CD14-positive monocyte (primary cell): Measurements from ENCODE around the gene TARS3. TPM values are rescaled to one million over a fixed set of nuclear protein-coding genes. Genes with fewer than 3 reads are reported as not detected.

Source experiments
- DNase-seq, 3 donors: peaks; one replicate each; pipeline ENCODE4 v3.0.0-alpha.2; 2011 to 2022
- H2AFZ ChIP-seq: 2 replicates; pipeline ENCODE4 v1.6.0; 2012; ENCODE audit warnings: mild to moderate bottlenecking, low read depth, low read length, inconsistent platforms; ENCODE audit not compliant: insufficient read depth, poor library complexity, severe bottlenecking
- H3K27ac ChIP-seq, 2 donors: 1 replicate in 1 of 2; 2 replicates in 1 of 2; pipeline ENCODE4 v1.5.1; 2012 to 2013; ENCODE audit warnings: low read length in 2 of 2, control low read depth in 1 of 2, inconsistent platforms in 1 of 2, low read depth in 1 of 2, mild to moderate bottlenecking in 1 of 2
- H3K27me3 ChIP-seq, 2 donors: one replicate each; pipeline versions ENCODE4 v1.6.0 to v1.6.1; 2011 to 2013; ENCODE audit warnings: low read length in 2 of 2; ENCODE audit not compliant: control insufficient read depth in 2 of 2, insufficient read depth in 2 of 2
- H3K36me3 ChIP-seq, 2 donors: replicated peaks in 1 of 2; 1 replicate in 1 of 2; 2 replicates in 1 of 2; pipeline versions ENCODE4 v1.5.1 to v1.6.1; 2012 to 2013; ENCODE audit warnings: low read length in 2 of 2, control low read depth in 1 of 2, inconsistent platforms in 1 of 2, mild to moderate bottlenecking in 1 of 2; ENCODE audit not compliant: insufficient read depth in 2 of 2, control insufficient read depth in 1 of 2
- H3K4me1 ChIP-seq, 2 donors: 1 replicate in 1 of 2; 2 replicates in 1 of 2; pipeline versions ENCODE4 v1.5.1 to v1.6.1; 2012 to 2013; ENCODE audit warnings: low read length in 2 of 2, control low read depth in 1 of 2, inconsistent platforms in 1 of 2, mild to moderate bottlenecking in 1 of 2, moderate library complexity in 1 of 2; ENCODE audit not compliant: insufficient read depth in 2 of 2, control insufficient read depth in 1 of 2
- H3K4me2 ChIP-seq: replicated peaks from 2 replicates; pipeline ENCODE3; 2012; ENCODE audit warnings: low read length, moderate library complexity, mild to moderate bottlenecking; ENCODE audit not compliant: poor library complexity, severe bottlenecking; ENCODE audit errors: extremely low read depth
- H3K4me3 ChIP-seq, 3 experiments: fragments of 200-600 bp in 1 of 3; sonication (generic) in 1 of 3; replicated peaks in 1 of 3; 1 replicate in 2 of 3; 2 replicates in 1 of 3; pipeline ENCODE4 v1.5.1; 2011 to 2013; ENCODE audit warnings: low read length in 3 of 3, mild to moderate bottlenecking in 3 of 3, control low read depth in 2 of 3, low read depth in 2 of 3, inconsistent platforms in 1 of 3, moderate library complexity in 1 of 3
- H3K79me2 ChIP-seq: 2 replicates; pipeline ENCODE4 v1.6.0; 2012; ENCODE audit warnings: mild to moderate bottlenecking, control low read depth, inconsistent platforms, low read length, moderate library complexity; ENCODE audit not compliant: insufficient read depth
- H3K9ac ChIP-seq: 2 replicates; pipeline ENCODE4 v1.6.0; 2017; ENCODE audit warnings: low read length, mild to moderate bottlenecking; ENCODE audit not compliant: insufficient read depth, poor library complexity, severe bottlenecking
- H3K9me3 ChIP-seq, 2 donors: replicated peaks in 1 of 2; 1 replicate in 1 of 2; 2 replicates in 1 of 2; pipeline versions ENCODE4 v1.5.1 to v1.6.1; 2012 to 2013; ENCODE audit warnings: low read length in 2 of 2, control low read depth in 1 of 2; ENCODE audit not compliant: control insufficient read depth in 1 of 2, insufficient read depth in 1 of 2
- H4K20me1 ChIP-seq: 2 replicates; pipeline ENCODE4 v1.6.0; 2012; ENCODE audit warnings: mild to moderate bottlenecking, low read length, control low read depth, moderate library complexity; ENCODE audit not compliant: insufficient read depth
- H3K27ac Mint-ChIP-seq, 7 donors: one replicate each; pipeline ENCODE4 v1.8.0; 2020; ENCODE audit warnings: mild to moderate bottlenecking in 7 of 7, mixed read lengths in 7 of 7, moderate library complexity in 6 of 7, inconsistent platforms in 2 of 7
- H3K27me3 Mint-ChIP-seq, 3 donors: one replicate each; pipeline ENCODE4 v1.8.0; 2021 to 2022; ENCODE audit warnings: low read depth in 3 of 3, mild to moderate bottlenecking in 3 of 3, mixed read lengths in 3 of 3, moderate library complexity in 3 of 3, inconsistent platforms in 1 of 3
- H3K36me3 Mint-ChIP-seq, 2 donors: one replicate each; pipeline ENCODE4 v1.8.0; 2020; ENCODE audit warnings: mixed read lengths in 2 of 2, inconsistent platforms in 1 of 2, mild to moderate bottlenecking in 1 of 2
- H3K4me1 Mint-ChIP-seq: one replicate; pipeline ENCODE4 v1.8.0; 2020; ENCODE audit warnings: mild to moderate bottlenecking, mixed read lengths
- H3K4me3 Mint-ChIP-seq, 2 donors: one replicate each; pipeline ENCODE4 v1.8.0; 2020; ENCODE audit warnings: mild to moderate bottlenecking in 2 of 2, mixed read lengths in 2 of 2, moderate library complexity in 1 of 2
- H3K9me3 Mint-ChIP-seq, 7 donors: one replicate each; pipeline ENCODE4 v1.8.0; 2020 to 2022; ENCODE audit warnings: mixed read lengths in 7 of 7, mild to moderate bottlenecking in 6 of 7, moderate library complexity in 6 of 7, inconsistent platforms in 2 of 7
- WGBS: methylation state at CpG from one replicate; pipeline ENCODE4 v1.1.5; 2013; ENCODE audit warnings: missing lambda C conversion rate; ENCODE audit not compliant: insufficient coverage; 5-methylcytosine and 5-hydroxymethylcytosine counted together
- intact Hi-C, 2 donors: fragments of 100-400 bp; cut with micrococcal nuclease; formaldehyde crosslinking; loops; one replicate each; pipeline versions ENCODE4 v1.15.0 to v1.15.1; 2023
- polyA plus RNA-seq, 3 donors: library from polyadenylated mRNA; depleted of rRNA in 1 of 3; unstranded in 2 of 3; stranded (reverse) in 1 of 3; fragments of 300-500 nt in 2 of 3; fragments of >200 nt in 1 of 3; fragmentation: Illumina TruSeq in 2 of 3; gene quantifications; 1 replicate in 2 of 3; 2 replicates in 1 of 3; pipeline ENCODE4 v1.2.3, GENCODE V29; 2012 to 2021
- TF ChIP-seq, protein P1 (sequence below): fragments of 200-600 bp; IDR thresholded peaks from one replicate; pipeline ENCODE4 v1.8.0; 2022; ENCODE audit warnings: antibody characterized with exemption, mild to moderate bottlenecking

TARS3 gene
- polyA plus RNA-seq, 3 donors, result 1.3 to 2.4 (median 1.8) TPM

GRCh38 chr15:101707983-101708382 lies 16.3 kb downstream of the TARS3 start:
- no peak overlapping the region for H3K4me3 Mint-ChIP-seq

GRCh38 chr15:101702077-101702476 lies 22.2 kb downstream of the TARS3 start:
- Mint-ChIP-seq H3K4me3 (no peak overlapping the region), H3K27ac (no peak overlapping the region), H3K9me3 (no peaks in the 10 kb centered on the region), H3K36me3 (peaks cover 28 to 48% of the 10 kb centered on the region in 2 donors), H3K27me3 (no peaks in the 10 kb centered on the region), H3K4me1 (no peaks in the 10 kb centered on the region)
- Histone ChIP-seq H3K27me3 (no peaks in the 10 kb centered on the region), H3K36me3 (peaks cover 7 to 53% of the 10 kb centered on the region in 2 donors), H3K9me3 (no peaks in the 10 kb centered on the region), H4K20me1 (no peaks in the 10 kb centered on the region), H3K4me2 (no peak overlapping the region), H3K4me3 (no peak overlapping the region), H3K4me1 (no peaks in the 10 kb centered on the region), H2AFZ (no peak overlapping the region), H3K9ac (no peak overlapping the region), H3K79me2 (no peaks in the 10 kb centered on the region), H3K27ac (no peak overlapping the region)
- intact Hi-C loops, result no loop called here
- no CpG with 5 or more reads among the region's 4 CpGs for WGBS
- TF ChIP-seq, protein P1, sequence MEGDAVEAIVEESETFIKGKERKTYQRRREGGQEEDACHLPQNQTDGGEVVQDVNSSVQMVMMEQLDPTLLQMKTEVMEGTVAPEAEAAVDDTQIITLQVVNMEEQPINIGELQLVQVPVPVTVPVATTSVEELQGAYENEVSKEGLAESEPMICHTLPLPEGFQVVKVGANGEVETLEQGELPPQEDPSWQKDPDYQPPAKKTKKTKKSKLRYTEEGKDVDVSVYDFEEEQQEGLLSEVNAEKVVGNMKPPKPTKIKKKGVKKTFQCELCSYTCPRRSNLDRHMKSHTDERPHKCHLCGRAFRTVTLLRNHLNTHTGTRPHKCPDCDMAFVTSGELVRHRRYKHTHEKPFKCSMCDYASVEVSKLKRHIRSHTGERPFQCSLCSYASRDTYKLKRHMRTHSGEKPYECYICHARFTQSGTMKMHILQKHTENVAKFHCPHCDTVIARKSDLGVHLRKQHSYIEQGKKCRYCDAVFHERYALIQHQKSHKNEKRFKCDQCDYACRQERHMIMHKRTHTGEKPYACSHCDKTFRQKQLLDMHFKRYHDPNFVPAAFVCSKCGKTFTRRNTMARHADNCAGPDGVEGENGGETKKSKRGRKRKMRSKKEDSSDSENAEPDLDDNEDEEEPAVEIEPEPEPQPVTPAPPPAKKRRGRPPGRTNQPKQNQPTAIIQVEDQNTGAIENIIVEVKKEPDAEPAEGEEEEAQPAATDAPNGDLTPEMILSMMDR, result no peak
- DNase-seq, result no peak

More at GRCh38 chr15:101707983-101708382, 16.3 kb downstream of the TARS3 start:
- H3K9me3 Mint-ChIP-seq, result no peaks in the 10 kb centered on the region
- no peak overlapping the region for H3K9ac ChIP-seq
- TF ChIP-seq, protein P1, result no peak
- H3K79me2 ChIP-seq, result no peaks in the 10 kb centered on the region
- peaks cover 0 to 33% of the 10 kb centered on the region in 2 donors for H3K36me3 ChIP-seq
- H3K4me1 Mint-ChIP-seq, result no peaks in the 10 kb centered on the region
- H2AFZ ChIP-seq, result no peak overlapping the region
- H3K27me3 ChIP-seq, result no peaks in the 10 kb centered on the region
- no peak overlapping the region for H3K4me3 ChIP-seq
- no peaks in the 10 kb centered on the region for H4K20me1 ChIP-seq
- no peak overlapping the region for H3K27ac ChIP-seq
- no peaks in the 10 kb centered on the region for H3K27me3 Mint-ChIP-seq
- H3K36me3 Mint-ChIP-seq, result peaks cover 27 to 45% of the 10 kb centered on the region in 2 donors
- no peaks in the 10 kb centered on the region for H3K9me3 ChIP-seq
- intact Hi-C loops, result no loop called here
- no peak overlapping the region for H3K27ac Mint-ChIP-seq
- WGBS, result 100% methylated on average over 1 of the region's 4 CpGs
- DNase-seq, result no peak
- no peak overlapping the region for H3K4me2 ChIP-seq
- no peaks in the 10 kb centered on the region for H3K4me1 ChIP-seq
